Amygdala (tissue), 56 donors: ENCODE results near the gene SNX9.
A peak's percentile ranks its signal among the peaks of the same experiment; 100 is the strongest.
"Not testable (repeated sequence)": the region's sequence is repeated elsewhere in the genome, so short reads cannot be mapped to it uniquely, and the experiment has no call there.

Source experiments
- DNase-seq, 56 donors: peaks; one replicate each; lab custom pipeline; 2025; lab: John Stamatoyannopoulos, UW

SNX9 gene

DNA sequence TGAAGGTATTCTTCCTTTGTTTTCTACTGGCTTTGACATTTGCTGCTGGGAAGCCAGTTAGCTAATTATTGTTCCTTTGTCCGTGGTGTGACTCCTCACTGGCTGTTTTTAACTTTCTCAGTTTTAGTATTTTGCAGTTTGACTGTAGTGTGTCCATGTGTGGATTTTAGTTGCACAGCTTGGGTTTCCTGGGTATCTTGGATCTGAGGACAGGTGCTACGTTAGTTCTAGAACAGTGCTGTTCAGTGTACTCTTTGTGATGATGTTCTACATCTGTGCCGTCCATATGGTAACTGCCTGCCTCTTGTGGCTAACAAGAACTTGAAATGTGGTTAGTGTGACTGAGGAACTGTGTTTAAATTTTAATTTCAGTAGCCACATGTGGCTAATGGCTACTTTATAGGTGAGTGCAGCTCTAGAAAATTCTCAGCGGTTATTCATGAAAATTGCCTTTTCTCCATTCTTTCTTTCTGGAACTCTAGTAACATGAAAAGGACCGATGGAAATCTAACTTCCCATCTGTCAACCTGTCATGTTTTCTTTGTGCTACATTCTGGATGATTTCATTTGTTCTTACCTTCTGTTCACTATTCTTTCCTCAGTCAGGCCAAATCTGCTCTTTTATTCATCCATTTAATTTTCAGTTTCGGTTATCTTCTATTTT lies 7.4 kb downstream of the SNX9 start:
- DNase-seq = peak in 5 of 56 donors; percentile 8 to 23 (median 12)

DNA sequence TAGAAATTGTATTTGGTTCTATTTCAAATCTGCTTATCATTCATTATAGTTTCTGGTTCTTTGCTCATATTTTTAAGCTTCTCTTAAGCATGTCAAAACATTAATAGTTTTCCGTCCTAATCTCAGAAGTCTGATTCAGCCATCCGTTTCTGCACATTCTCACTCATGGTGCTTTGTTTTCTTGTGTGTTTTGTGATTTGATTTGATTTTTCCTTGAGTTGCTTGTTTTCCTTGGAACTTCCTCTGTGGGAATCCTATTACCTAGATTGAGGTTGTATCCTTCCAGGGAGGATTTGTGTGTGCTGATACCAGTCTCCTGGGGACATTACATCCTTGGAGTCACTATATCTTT lies 7.9 kb downstream of the SNX9 start:
- DNase-seq = no peak

GRCh38 chr6:157831424-157832249 lies 8.6 kb downstream of the SNX9 start:
- DNase-seq = no peak

GRCh38 chr6:157832250-157832967 lies 9.4 kb downstream of the SNX9 start:
- DNase-seq = no peak

DNA sequence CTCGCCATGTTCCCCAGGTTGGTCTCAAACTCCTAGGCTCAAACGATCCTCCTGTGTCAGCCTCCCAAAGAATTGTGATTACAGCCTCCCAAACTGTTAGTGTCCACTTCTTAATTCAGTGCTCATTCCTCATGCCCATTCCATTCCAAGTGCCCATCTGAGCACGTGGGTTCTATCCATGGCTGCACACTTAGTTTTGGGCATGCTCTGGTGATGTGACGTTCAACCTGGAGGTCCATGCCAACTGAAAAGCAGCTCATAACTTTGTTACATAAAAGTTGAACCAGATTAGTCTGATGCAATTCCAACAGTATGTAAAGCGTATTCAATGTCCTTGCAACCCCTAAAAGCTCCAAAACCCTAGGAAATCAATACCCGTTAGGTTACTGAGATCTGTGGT lies 11.5 kb downstream of the SNX9 start:
- DNase-seq = no peak

DNA sequence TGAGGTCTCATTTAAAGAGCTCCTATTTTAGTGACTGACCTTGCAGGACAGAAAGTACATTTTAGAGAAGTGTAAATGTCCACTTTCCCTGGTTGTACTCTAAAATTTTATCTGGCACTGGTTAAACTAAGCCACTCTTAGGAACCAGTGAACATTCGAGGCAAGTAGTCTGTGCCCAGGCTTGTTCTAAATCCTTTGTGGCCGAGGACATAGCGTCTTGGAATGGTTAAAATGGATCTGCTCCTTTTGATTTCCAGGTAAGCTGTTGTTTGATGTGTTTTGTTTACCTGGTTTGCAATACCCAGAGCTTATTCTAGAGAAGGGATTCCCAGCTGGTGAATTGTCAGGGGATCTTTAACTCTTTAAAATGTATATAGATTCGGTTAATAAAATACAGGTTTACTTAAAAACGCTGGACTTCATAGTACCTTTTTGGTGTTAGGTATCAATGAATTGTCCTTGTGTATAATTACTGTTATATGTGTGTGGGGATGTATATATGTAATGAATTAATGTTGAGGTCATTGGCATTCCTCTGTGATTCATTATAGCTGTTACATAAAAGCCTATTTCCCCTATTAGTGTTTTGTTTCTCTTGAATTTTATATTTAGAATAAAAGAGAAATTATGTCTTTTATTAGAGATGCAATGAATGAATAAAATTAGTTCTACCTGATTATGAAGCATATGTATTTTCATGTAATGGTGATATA lies 15.8 kb downstream of the SNX9 start:
- no peak for DNase-seq

DNA sequence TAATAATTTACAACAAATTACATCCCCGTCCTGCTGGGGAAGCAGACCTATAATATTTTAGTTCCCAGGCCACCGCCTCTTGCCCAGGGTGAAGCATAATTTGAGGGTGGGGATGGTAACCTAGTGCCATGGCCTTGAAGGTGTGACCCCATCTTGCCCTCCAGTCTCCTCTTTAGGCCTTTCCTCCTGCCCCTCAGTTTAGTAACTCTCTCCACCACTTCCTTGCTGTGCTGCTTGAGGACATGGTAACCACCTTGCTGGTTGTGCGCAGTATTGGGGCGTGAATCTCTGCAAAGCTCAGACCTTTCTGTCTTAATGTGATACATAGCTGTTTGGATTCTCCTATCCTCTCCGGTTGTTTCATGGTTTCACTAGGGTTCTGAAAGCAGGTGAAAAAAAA lies 16.6 kb downstream of the SNX9 start:
- no peak for DNase-seq

GRCh38 chr6:157840261-157840660 lies 17.2 kb downstream of the SNX9 start:
- DNase-seq = no peak

DNA sequence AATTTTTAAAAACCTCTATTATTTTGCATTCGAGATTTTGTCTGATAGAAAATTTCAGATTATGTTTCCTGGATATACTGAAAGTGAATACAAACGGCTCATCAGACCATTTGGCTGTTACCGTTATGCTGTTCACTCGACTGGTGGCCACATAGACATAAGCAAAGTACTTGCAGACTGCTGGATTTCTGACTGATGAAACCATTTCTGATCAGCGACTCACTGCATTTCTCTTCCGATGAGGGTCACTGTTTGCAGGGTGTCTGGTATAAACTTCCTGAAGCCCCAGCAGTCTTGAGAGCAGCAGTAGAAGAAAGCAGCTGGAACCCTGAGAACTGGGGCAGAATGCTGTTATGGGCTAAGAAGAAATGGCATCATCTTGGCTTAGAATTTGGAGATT lies 17.7 kb downstream of the SNX9 start:
- no peak for DNase-seq

- no peak for DNase-seq
These were observed 18.3 kb downstream of the SNX9 start for GRCh38 chr6:157841211-157841840.

DNA sequence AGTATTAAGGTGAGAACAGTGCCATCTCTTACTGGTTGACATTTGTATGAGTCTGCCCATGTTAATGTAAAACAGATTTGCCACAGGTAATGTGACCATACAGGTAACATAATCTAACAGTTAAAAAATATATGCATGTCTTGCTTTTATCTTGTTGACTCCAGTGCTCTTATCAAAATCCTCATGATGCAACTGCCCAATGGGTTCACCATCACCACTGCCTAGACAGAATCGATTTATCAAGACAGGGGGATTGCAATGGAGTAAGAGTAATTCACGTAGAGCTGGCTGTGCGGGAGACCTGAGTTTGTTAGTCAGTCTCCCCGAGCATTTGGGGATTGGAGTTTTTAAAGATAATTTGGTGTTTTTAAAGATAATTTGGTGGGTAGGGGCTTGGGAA lies 19.2 kb downstream of the SNX9 start:
- DNase-seq = no peak

DNA sequence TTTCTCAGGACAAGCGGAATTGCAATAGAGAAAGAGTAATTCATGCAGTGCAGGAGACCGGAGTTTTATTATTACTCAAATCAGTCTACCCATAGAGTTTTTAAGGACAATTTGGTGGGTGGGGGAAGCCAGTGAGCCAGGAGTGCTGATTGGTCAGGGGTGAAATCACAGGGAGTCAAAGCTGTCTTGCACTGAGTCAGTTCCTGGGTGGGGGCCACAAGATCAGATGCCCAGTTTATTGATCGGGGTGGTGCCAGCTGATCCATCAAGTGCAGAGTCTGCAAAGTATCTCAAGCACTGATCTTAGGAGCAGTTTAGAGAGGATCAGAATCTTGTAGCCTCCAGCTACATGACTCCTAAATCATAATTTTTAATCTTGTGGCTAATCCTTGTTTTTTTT lies 21.1 kb downstream of the SNX9 start:
- DNase-seq = not testable (repeated sequence)

DNA sequence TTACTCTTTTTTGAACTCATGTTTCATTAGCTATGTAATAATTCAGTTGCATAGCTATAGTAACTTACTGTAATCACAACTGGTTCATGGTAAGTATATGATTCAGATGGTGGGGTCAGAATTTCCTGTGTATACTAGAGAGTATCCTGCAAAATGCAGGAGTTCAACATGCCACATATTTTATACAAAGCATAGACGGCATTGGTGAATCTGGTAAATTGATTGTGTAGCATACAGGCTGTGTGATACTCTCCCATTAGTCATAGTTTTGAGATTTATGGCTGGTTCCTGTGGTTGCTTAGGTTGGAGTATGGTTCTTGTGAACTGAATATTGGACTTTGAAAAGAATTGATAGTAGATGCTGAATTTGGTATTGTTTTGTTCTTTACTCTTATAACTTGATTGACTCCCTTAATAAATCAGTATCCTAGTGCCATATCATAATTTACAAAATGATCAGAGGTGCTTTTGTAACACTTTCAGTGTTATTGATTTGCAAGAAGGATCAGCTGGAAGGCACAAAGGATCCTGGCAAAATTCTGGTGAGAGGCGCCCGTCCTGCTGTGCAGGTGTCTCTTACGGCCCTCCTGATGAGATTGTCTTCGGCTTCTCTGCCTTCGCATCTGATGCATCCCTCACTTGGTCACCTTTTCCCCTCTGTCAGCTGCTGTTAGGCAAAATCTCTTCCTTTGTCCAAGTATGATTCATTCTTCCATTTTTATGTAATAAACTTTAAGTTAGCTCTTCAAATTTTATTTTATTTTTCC lies 22.6 kb downstream of the SNX9 start:
- no peak for DNase-seq

GRCh38 chr6:157847846-157848245 lies 24.8 kb downstream of the SNX9 start:
- no peak for DNase-seq

GRCh38 chr6:157848693-157849092 lies 25.6 kb downstream of the SNX9 start:
- DNase-seq = no peak

DNA sequence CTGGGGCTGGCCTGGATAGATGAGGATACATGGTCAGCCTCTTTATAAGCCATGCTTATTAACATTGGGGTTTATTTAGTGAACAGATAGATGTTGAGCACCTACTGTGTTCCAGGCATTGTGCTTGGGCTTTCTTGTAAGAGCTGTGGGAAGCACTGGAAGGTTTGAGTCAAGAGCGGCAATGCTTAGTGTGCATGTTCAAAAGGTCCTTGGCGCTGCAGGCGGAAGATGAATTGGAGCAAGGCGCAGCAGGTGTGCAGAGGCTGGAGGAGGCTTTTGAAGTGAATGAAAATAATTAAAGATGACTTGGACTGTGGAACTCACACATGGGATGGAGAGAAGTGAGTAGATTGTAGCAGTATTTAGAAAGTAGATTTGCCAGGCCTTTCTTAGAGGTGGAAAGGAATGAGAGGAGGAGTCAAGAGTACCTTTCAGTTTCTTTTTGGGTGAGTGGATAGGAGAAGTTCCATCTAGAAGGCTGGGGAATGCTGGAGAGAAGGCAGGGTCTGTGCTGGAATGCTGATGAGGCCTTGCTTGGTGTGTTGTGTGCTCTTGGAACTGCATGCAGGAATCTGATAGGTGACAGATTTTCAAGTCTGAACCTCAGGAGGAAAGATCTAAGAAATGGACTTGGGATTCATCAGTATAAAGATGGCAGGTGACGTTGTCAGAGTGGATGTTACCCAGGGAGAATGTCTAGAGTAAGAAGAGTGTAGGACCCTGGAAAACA lies 26.4 kb downstream of the SNX9 start:
- DNase-seq = no peak

DNA sequence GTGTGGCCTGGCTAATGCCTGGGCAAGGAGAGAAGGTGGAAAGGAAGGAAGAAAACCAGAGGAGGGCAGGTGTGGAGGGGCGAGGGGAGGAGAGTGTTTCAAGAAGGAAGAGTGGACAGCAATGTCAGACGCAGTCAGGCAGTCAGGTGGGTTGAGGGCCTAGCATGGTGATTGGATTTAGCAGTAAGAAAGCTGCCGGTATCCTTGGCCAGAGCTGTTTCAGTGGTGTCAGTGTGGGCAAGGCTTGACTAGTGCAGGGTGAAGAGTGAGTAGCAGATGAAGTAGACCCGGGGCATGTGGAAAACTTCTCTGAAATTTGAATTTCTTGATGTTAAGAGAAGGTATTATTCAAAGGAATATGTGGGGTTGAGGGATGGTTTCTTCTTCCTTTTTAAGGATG lies 27.0 kb downstream of the SNX9 start:
- DNase-seq = no peak

DNA sequence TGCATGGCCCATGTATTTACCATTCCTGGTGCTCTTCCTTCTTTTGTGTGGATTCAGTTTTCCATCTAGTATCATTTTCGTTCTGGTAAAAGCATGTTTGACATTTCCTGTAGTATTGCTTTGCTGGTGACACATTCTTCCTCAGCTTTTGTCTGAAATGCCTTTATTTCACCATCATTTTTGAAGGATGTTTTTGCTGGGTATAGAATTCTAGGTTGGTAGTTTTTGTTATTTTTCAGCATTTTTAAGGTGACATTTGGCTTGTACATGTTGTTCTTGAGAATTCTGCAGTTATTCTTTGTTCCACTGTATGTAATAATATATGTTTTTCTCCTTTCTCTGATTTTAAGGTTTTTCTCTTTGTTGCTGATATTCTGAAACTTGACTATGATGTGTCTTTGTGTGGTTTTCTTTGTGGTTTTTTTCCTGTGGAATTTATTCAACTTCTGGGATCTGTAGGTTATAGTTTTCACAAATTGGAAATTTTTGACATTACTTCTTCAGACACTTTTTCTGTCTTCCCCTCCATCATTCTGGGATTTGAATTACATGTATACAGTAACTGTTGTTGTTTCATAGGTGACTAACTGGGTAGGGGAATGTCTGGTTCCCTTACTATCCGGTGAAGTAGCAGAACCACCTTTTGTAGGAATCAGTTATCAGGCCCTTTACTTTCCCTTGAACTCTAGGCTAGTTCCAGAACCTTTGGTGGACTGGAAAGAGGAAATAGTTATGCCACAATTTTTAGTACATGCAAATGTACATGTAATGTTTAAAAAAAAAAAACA lies 30.2 kb downstream of the SNX9 start:
- no peak for DNase-seq
